NT2/D1 (cell line): Measurements from ENCODE around the gene TMED10.

Source experiments
- SUZ12 ChIP-seq: IDR thresholded peaks from 2 replicates; pipeline ENCODE4 v1.6.1; 2011; ENCODE audit not compliant: insufficient read length, insufficient read depth; ENCODE audit errors: extremely low read depth
- YY1 ChIP-seq: IDR thresholded peaks from 2 replicates; pipeline ENCODE4 v1.6.1; 2011; ENCODE audit not compliant: insufficient read length, insufficient read depth
- ZNF274 ChIP-seq: IDR thresholded peaks from 2 replicates; pipeline ENCODE4 v1.6.1; 2011; ENCODE audit warnings: mild to moderate bottlenecking, low read depth, low read length

- TF ChIP-seq YY1 (no peak), ZNF274 (no peak), SUZ12 (no peak)
Measured at GRCh38 chr14:75156111-75156510, 20.3 kb downstream of the TMED10 start.
